SU-DHL-6 (cell line): ENCODE measurements around the gene VSTM2L.

Source experiments
- CTCF ChIP-seq: fragments of 200-600 bp; sonication (generic); IDR thresholded peaks from one replicate; pipeline ENCODE4 v1.5.1; 2017; ENCODE audit warnings: antibody characterized with exemption, mild to moderate bottlenecking, low read length, moderate library complexity; ENCODE audit not compliant: insufficient read depth, poor library complexity, severe bottlenecking
- EZH2phosphoT487 ChIP-seq: fragments of 200-600 bp; sonication (generic), shearing (Covaris generic); conservative IDR thresholded peaks from 2 replicates; pipeline ENCODE4 v1.6.1; 2018; ENCODE audit warnings: mild to moderate bottlenecking, antibody characterized with exemption, low read length, moderate library complexity, mixed read lengths

DNA sequence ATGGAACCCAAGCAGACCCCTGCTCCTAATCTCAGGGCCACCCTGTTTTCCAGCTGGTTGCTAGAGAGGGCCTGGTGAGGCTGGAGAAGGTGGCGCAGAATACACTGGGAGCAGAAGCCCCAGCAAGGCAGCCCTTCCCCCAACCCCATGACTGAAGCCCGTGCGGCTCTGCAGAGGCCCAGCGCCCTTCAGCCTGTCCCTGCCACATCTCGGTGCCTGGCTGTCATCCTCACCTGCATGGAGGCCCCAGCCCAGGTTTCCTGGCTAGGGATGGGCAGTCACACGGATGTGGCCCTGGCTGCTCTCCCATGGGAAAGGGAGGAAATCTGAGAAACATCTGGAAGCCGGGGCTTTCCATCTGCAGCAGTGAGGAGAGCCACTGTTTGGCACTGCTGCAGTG is 26.1 kb upstream of the VSTM2L start:
- TF ChIP-seq EZH2phosphoT487 (no peak), CTCF (no peak)
